HL-60 (cell line): ENCODE results near the gene FRMPD4.

Experiments used
- CTCF ChIP-seq: IDR thresholded peaks from one replicate; pipeline ENCODE4 v1.5.1; 2011; ENCODE audit warnings: low read length, control low read depth, inconsistent platforms; ENCODE audit not compliant: insufficient read depth
- GABPA ChIP-seq: IDR thresholded peaks from 2 replicates; pipeline ENCODE4 v1.6.1; 2012; ENCODE audit warnings: low read depth
- POLR2AphosphoS5 ChIP-seq: IDR thresholded peaks from 2 replicates; pipeline ENCODE4 v1.6.1; 2012; ENCODE audit warnings: low read depth
- REST ChIP-seq: IDR thresholded peaks from 2 replicates; pipeline ENCODE4 v1.6.1; 2012; ENCODE audit warnings: low read depth; ENCODE audit not compliant: insufficient replicate concordance
- SPI1 ChIP-seq: IDR thresholded peaks from 2 replicates; pipeline ENCODE4 v1.6.1; 2012; ENCODE audit warnings: low read depth, mild to moderate bottlenecking, borderline replicate concordance

- TF ChIP-seq CTCF (no peak), SPI1 (no peak), POLR2AphosphoS5 (no peak), REST (no peak), GABPA (no peak)
These were observed 273.6 kb downstream of the FRMPD4 start for GRCh38 chrX:12411831-12412230.
